SU-DHL-6 (cell line): ENCODE results near the gene SLC39A5.

Experiments
- H2AFZ ChIP-seq: fragments of 200-600 bp; sonication (generic); 2 replicates; pipeline ENCODE4 v1.6.1; 2014; ENCODE audit warnings: low read depth, mild to moderate bottlenecking, moderate library complexity, mixed read lengths, antibody characterized with exemption, low read length; ENCODE audit not compliant: severe bottlenecking
- H3F3A ChIP-seq: fragments of 200-600 bp; shearing (Covaris generic); 2 replicates; pipeline ENCODE4 v1.6.0; 2016; ENCODE audit warnings: antibody characterized with exemption, mild to moderate bottlenecking; ENCODE audit not compliant: insufficient read depth
- H3K27ac ChIP-seq: fragments of 200-600 bp; sonication (generic); 2 replicates; pipeline ENCODE4 v1.5.1; 2016; ENCODE audit warnings: low read depth, mild to moderate bottlenecking, low read length, moderate library complexity, mixed read lengths
- H3K27me3 ChIP-seq: fragments of 200-600 bp; sonication (generic), shearing (Covaris generic); 2 replicates; pipeline ENCODE4 v1.6.0; 2014; ENCODE audit warnings: mild to moderate bottlenecking, low read length
- H3K36me3 ChIP-seq: fragments of 200-600 bp; sonication (generic); 2 replicates; pipeline ENCODE4 v1.6.1; 2014; ENCODE audit warnings: mild to moderate bottlenecking, low read length, mixed read lengths
- H3K4me2 ChIP-seq: fragments of 300-600, 200-600 bp; shearing (Covaris generic), sonication (generic); 2 replicates; pipeline ENCODE4 v1.6.0; 2014; ENCODE audit warnings: low read length, low read depth, mild to moderate bottlenecking; ENCODE audit not compliant: poor library complexity, severe bottlenecking
- H3K4me3 ChIP-seq: fragments of 200-600 bp; sonication (generic); 2 replicates; pipeline ENCODE4 v1.5.1; 2014; ENCODE audit warnings: antibody characterized with exemption, low read length, mild to moderate bottlenecking, mixed read lengths; ENCODE audit not compliant: insufficient read depth, poor library complexity, severe bottlenecking
- H3K79me2 ChIP-seq: fragments of 200-600 bp; sonication (generic); 2 replicates; pipeline ENCODE4 v1.6.1; 2014; ENCODE audit warnings: mild to moderate bottlenecking, low read length, moderate library complexity; ENCODE audit not compliant: insufficient read depth
- H3K9ac ChIP-seq: fragments of 200-600 bp; sonication (generic); 2 replicates; pipeline ENCODE4 v1.7.0; 2014; ENCODE audit warnings: mild to moderate bottlenecking, low read length
- H3K9me2 ChIP-seq: fragments of 200-600 bp; sonication (generic); replicated peaks from 2 replicates; pipeline ENCODE4 v1.6.1; 2014; ENCODE audit warnings: low read length; ENCODE audit not compliant: insufficient read depth
- H3K9me3 ChIP-seq: fragments of 200-600 bp; sonication (generic); 2 replicates; pipeline ENCODE4 v1.6.1; 2014; ENCODE audit warnings: low read length, mixed read lengths; ENCODE audit not compliant: insufficient read depth
- H4K20me1 ChIP-seq: fragments of 200-600 bp; sonication (generic); 2 replicates; pipeline ENCODE4 v1.6.1; 2014; ENCODE audit warnings: low read depth, mild to moderate bottlenecking, antibody characterized with exemption, low read length, moderate library complexity, mixed read lengths
- EZH2phosphoT487 ChIP-seq: fragments of 200-600 bp; sonication (generic), shearing (Covaris generic); conservative IDR thresholded peaks from 2 replicates; pipeline ENCODE4 v1.6.1; 2018; ENCODE audit warnings: mild to moderate bottlenecking, antibody characterized with exemption, low read length, moderate library complexity, mixed read lengths
- TF ChIP-seq, protein P1 (sequence below): fragments of 200-600 bp; sonication (generic); IDR thresholded peaks from one replicate; pipeline ENCODE4 v1.5.1; 2017; ENCODE audit warnings: antibody characterized with exemption, mild to moderate bottlenecking, low read length, moderate library complexity; ENCODE audit not compliant: insufficient read depth, poor library complexity, severe bottlenecking

SLC39A5 gene

DNA sequence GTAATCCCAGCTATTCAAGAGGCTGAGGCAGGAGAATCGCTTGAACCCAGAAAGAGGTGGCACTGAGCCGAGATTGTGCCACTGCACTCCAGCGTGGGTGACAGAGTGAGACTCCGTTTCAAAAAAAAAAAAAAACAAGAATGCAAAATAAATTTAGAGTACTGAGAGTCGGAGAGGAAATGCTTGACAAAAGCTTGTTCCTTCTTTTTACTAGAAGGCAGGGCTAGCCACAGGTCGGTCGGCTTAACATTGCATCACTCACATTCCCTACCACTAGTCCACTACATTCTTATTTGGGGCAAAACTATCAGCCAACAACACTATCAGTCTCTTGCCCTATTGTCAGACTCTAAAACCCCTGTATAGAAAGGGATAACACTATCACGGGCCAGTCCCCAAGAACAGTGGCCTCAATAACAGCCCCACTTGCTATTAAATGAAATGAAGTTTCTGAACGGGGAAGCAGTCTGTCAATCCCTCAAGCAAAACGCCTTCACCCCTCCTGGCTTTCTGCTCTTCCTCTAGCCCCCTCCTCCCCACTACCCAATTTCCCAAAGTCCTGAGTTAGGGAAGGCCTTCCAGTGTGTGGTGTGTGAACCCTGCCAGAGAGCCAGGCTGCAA lies 9.1 kb upstream of the SLC39A5 start:
- H3K9ac ChIP-seq = peak overlapping the region; percentile 85
- peak overlapping the region; percentile 88 for H3K4me3 ChIP-seq
- peak overlapping the region; percentile 64 for H3K27ac ChIP-seq
- no peak overlapping the region for H2AFZ ChIP-seq
- no peaks in the 10 kb centered on the region for H3K9me3 ChIP-seq
- H3K36me3 ChIP-seq = no peaks in the 10 kb centered on the region
- peaks cover 6% of the 10 kb centered on the region for H3F3A ChIP-seq
- no peaks in the 10 kb centered on the region for H3K9me2 ChIP-seq
- H3K27me3 ChIP-seq = no peaks in the 10 kb centered on the region
- peaks cover 34% of the 10 kb centered on the region for H3K79me2 ChIP-seq
- peak overlapping the region; percentile 99 for H3K4me2 ChIP-seq
- TF ChIP-seq, protein P1, sequence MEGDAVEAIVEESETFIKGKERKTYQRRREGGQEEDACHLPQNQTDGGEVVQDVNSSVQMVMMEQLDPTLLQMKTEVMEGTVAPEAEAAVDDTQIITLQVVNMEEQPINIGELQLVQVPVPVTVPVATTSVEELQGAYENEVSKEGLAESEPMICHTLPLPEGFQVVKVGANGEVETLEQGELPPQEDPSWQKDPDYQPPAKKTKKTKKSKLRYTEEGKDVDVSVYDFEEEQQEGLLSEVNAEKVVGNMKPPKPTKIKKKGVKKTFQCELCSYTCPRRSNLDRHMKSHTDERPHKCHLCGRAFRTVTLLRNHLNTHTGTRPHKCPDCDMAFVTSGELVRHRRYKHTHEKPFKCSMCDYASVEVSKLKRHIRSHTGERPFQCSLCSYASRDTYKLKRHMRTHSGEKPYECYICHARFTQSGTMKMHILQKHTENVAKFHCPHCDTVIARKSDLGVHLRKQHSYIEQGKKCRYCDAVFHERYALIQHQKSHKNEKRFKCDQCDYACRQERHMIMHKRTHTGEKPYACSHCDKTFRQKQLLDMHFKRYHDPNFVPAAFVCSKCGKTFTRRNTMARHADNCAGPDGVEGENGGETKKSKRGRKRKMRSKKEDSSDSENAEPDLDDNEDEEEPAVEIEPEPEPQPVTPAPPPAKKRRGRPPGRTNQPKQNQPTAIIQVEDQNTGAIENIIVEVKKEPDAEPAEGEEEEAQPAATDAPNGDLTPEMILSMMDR = no peak
- no peak for TF ChIP-seq EZH2phosphoT487
- no peaks in the 10 kb centered on the region for H4K20me1 ChIP-seq

GRCh38 chr12:56221232-56221756 lies 8.6 kb upstream of the SLC39A5 start:
- no peak for TF ChIP-seq EZH2phosphoT487
- TF ChIP-seq, protein P1 = no peak
- Histone ChIP-seq H3K4me2 (peak overlapping the region; percentile 99), H4K20me1 (no peaks in the 10 kb centered on the region), H3K27me3 (no peaks in the 10 kb centered on the region), H3K27ac (peak overlapping the region; percentile 64), H3K9me3 (no peaks in the 10 kb centered on the region), H3K9me2 (no peaks in the 10 kb centered on the region), H3K4me3 (peak overlapping the region; percentile 88), H3F3A (peaks cover 6% of the 10 kb centered on the region), H3K79me2 (peaks cover 34% of the 10 kb centered on the region), H2AFZ (peak overlapping the region; percentile 85), H3K36me3 (no peaks in the 10 kb centered on the region), H3K9ac (peak overlapping the region; percentile 85)

GRCh38 chr12:56221757-56222530 lies 7.9 kb upstream of the SLC39A5 start, which contains the start of gene RNF41:
Gene RNF41, minus strand, starts transcription at chr12:56221922. Its CDS starts 7,875 bp downstream, at chr12:56214047.
- H2AFZ ChIP-seq = peak within 1 kb of the TSS; percentile 85

More at GRCh38 chr12:56221757-56222530, 7.9 kb upstream of the SLC39A5 start, which contains the start of gene RNF41:
- H3K4me2 ChIP-seq = peak within 1 kb of the TSS; percentile 99
- H3K9me3 ChIP-seq = no peaks in the 10 kb centered on the region
- peak within 1 kb of the TSS; percentile 85 for H3K9ac ChIP-seq
- no peaks in the 10 kb centered on the region for H4K20me1 ChIP-seq
- H3F3A ChIP-seq = peaks cover 6% of the 10 kb centered on the region
- peaks cover 34% of the 10 kb centered on the region for H3K79me2 ChIP-seq
- no peaks in the 10 kb centered on the region for H3K36me3 ChIP-seq
- peak within 1 kb of the TSS; percentile 64 for H3K27ac ChIP-seq
- H3K27me3 ChIP-seq = no peaks in the 10 kb centered on the region
- no peaks in the 10 kb centered on the region for H3K9me2 ChIP-seq
- TF ChIP-seq EZH2phosphoT487 = no peak
- TF ChIP-seq, protein P1 = no peak
- H3K4me3 ChIP-seq = peak within 1 kb of the TSS; percentile 88
